K562 (cell line): Measurements from ENCODE around the gene GIGYF2. TPM values are rescaled to one million over a fixed set of nuclear protein-coding genes. Genes with fewer than 3 reads are reported as not detected.

Source experiments
- ATAC-seq: fragments of 200-7000 bp; cut with Tn5 transposase; 3 replicates; pipeline ENCODE4 v1.9.1; 2020; ENCODE audit warnings: moderate library complexity
- BruUV-seq: library from RNA; stranded (reverse); fragments of 400-500 nt; replicated peaks from 2 replicates; lab custom pipeline; 2021; lab: Mats Ljungman, UMichigan
- CTCF ChIA-PET: fragments of 300-600 bp; formaldehyde crosslinking; extraction: SDS; loops from one replicate; lab custom pipeline; 2021; ENCODE audit warnings: low intra/inter-chr PET ratio; lab: Yijun Ruan, JAX
- POLR2A ChIA-PET: fragments of 300-600, 350-650 bp; sonication (Branson Sonifier 250); formaldehyde crosslinking; extraction: SDS; loops from one replicate; lab custom pipeline; 2021; ENCODE audit warnings: antibody characterized with exemption, inconsistent platforms; lab: Yijun Ruan, JAX
- DNase-seq, 4 experiments: peaks; one replicate each; pipeline versions ENCODE4 v3.0.0 to v3.0.0-alpha.2; 2011 to 2018; ENCODE audit warnings: low spot score in 3 of 4, mixed read lengths in 3 of 4; ENCODE audit errors: extremely low read depth in 1 of 4
- FAIRE-seq: peaks from 2 replicates; lab custom pipeline; 2011; peaks lifted over from hg19 to GRCh38; lab: Jason Lieb, UNC
- H2AFZ ChIP-seq: 2 replicates; pipeline ENCODE4 v1.6.0; 2011; ENCODE audit warnings: low read depth, low read length, control low read depth, inconsistent platforms
- H3K27ac ChIP-seq: fragments of 200-600 bp; 3 replicates; pipeline ENCODE4 v1.8.0; 2011; ENCODE audit warnings: low read depth, mild to moderate bottlenecking, control low read depth, inconsistent platforms, low read length, moderate library complexity, mixed read lengths; ENCODE audit errors: extremely low read depth
- H3K27me3 ChIP-seq, 2 experiments: fragments of 300-600 bp in 1 of 2; 2 replicates in 1 of 2; 3 replicates in 1 of 2; pipeline versions ENCODE4 v1.6.0 to v1.8.0; 2011; ENCODE audit warnings: inconsistent platforms in 2 of 2, low read length in 2 of 2, mild to moderate bottlenecking in 1 of 2, mixed read lengths in 1 of 2, moderate library complexity in 1 of 2; ENCODE audit not compliant: control insufficient read depth in 2 of 2, insufficient read depth in 2 of 2
- H3K36me3 ChIP-seq: fragments of 300-600 bp; 3 replicates; pipeline ENCODE4 v1.8.0; 2011; ENCODE audit warnings: mild to moderate bottlenecking, low read length, inconsistent platforms; ENCODE audit not compliant: control insufficient read depth, insufficient read depth
- H3K4me1 ChIP-seq, 2 experiments: fragments of 200-600 bp in 1 of 2; replicated peaks in 1 of 2; 2 replicates in 1 of 2; 3 replicates in 1 of 2; pipeline versions ENCODE4 v1.5.1 to v1.8.0; 2011; ENCODE audit warnings: inconsistent platforms in 2 of 2, low read length in 2 of 2, mild to moderate bottlenecking in 1 of 2, mixed read lengths in 1 of 2, moderate library complexity in 1 of 2; ENCODE audit not compliant: control insufficient read depth in 2 of 2, insufficient read depth in 2 of 2
- H3K4me2 ChIP-seq: 2 replicates; pipeline ENCODE4 v1.6.1; 2011; ENCODE audit warnings: low read length, control low read depth, inconsistent platforms, mixed read lengths; ENCODE audit not compliant: insufficient read depth
- H3K4me3 ChIP-seq: fragments of 200-600 bp; sonication (generic), shearing (Covaris generic); 2 replicates; pipeline ENCODE4 v1.5.1; 2016; ENCODE audit warnings: control low read depth, inconsistent platforms
- H3K79me2 ChIP-seq: fragments of 200-600 bp; 3 replicates; pipeline ENCODE4 v1.8.0; 2011; ENCODE audit warnings: low read length, inconsistent platforms; ENCODE audit not compliant: control insufficient read depth, insufficient read depth
- H3K9ac ChIP-seq, 2 experiments: 2 replicates each; pipeline versions ENCODE4 v1.6.0 to v1.6.1; 2011; ENCODE audit warnings: low read depth in 2 of 2, low read length in 2 of 2, control low read depth in 1 of 2, inconsistent platforms in 1 of 2, mild to moderate bottlenecking in 1 of 2, mixed read lengths in 1 of 2; ENCODE audit not compliant: insufficient read depth in 1 of 2
- H3K9me1 ChIP-seq: one replicate; pipeline ENCODE4 v1.6.0; 2011; ENCODE audit warnings: inconsistent platforms, mild to moderate bottlenecking, low read length, moderate library complexity; ENCODE audit not compliant: control insufficient read depth, insufficient read depth
- H3K9me3 ChIP-seq: replicated peaks from 2 replicates; pipeline ENCODE4 v1.5.1; 2011; ENCODE audit warnings: low read depth, low read length, inconsistent platforms; ENCODE audit not compliant: control insufficient read depth, insufficient read depth
- H4K20me1 ChIP-seq: replicated peaks from 2 replicates; pipeline ENCODE4 v1.6.1; 2011; ENCODE audit warnings: low read length, inconsistent platforms, mixed read lengths; ENCODE audit not compliant: control insufficient read depth, insufficient read depth
- ATF7 ChIP-seq: fragments of 450-650 bp; IDR thresholded peaks from 2 replicates; pipeline ENCODE4 v1.7.1; 2014; ENCODE audit warnings: mild to moderate bottlenecking, moderate library complexity
- CBFA2T2 ChIP-seq: fragments of 450-650 bp; conservative IDR thresholded peaks from 2 replicates; pipeline ENCODE4 v1.6.1; 2017; ENCODE audit warnings: mild to moderate bottlenecking
- KDM2B ChIP-seq: fragments of 250-450 bp; sonication (Bioruptor Pico); IDR thresholded peaks from 2 replicates; pipeline ENCODE4 v1.8.0; 2021; ENCODE audit warnings: mild to moderate bottlenecking, moderate library complexity
- KLF10 ChIP-seq: fragments of 250-450 bp; sonication (Bioruptor Pico); IDR thresholded peaks from 2 replicates; pipeline ENCODE4 v1.6.1; 2021; ENCODE audit warnings: matching md5 sums
- MED1 ChIP-seq: sonication (generic); formaldehyde crosslinking; IDR thresholded peaks from 2 replicates; pipeline ENCODE4 v1.8.1; 2023; ENCODE audit warnings: missing genetic modification reagents, borderline replicate concordance
- NUFIP1 ChIP-seq: fragments of 450-650 bp; IDR thresholded peaks from 2 replicates; pipeline ENCODE4 v1.6.1; 2018; ENCODE audit not compliant: partially characterized antibody
- TFAM ChIP-seq: fragments of 250-450 bp; sonication (Bioruptor Pico); conservative IDR thresholded peaks from 2 replicates; pipeline ENCODE4 v1.5.0; 2021; ENCODE audit warnings: mild to moderate bottlenecking, moderate library complexity
- WGBS: fragments of 100-300 bp; shearing (Covaris generic); methylation state at CpG from one replicate; pipeline ENCODE4 v1.1.6; 2016; ENCODE audit warnings: low coverage, mixed read lengths; ENCODE audit not compliant: insufficient coverage; ENCODE audit errors: missing lambda C conversion rate; 5-methylcytosine and 5-hydroxymethylcytosine counted together
- in situ Hi-C: fragments of 300-500 bp; cut with MboI; formaldehyde crosslinking; loops from 4 replicates; pipeline ENCODE4 v1.15.0; 2018; ENCODE audit warnings: inconsistent platforms, mixed read lengths
- intact Hi-C: fragments of 100-400 bp; cut with micrococcal nuclease; formaldehyde crosslinking; loops from 2 replicates; pipeline ENCODE4 v1.14.2; 2022
- polyA plus RNA-seq, 8 experiments: library from polyadenylated mRNA; depleted of rRNA in 4 of 8; stranded (reverse) in 5 of 8; unstranded in 3 of 8; fragments of >200 nt; fragmentation: Nextera tagmentation in 2 of 8; fragmentation: Illumina TruSeq in 1 of 8; extraction: Ambion mirVana in 2 of 8; extraction: Trizol in 1 of 8; gene quantifications; 2 replicates each; pipeline versions ENCODE4 v1.2.1 to v1.2.3, GENCODE V29; 2011 to 2014; ENCODE audit warnings: inconsistent platforms in 1 of 8, missing spikeins in 1 of 8
- total RNA-seq, 7 experiments: library from RNA; depleted of rRNA in 6 of 7; stranded (reverse); fragments of >200 nt in 6 of 7; fragmentation: Illumina TruSeq in 2 of 7; extraction: Trizol in 2 of 7; gene quantifications; 2 replicates each; pipeline versions ENCODE4 v1.2.1 to v1.2.3, GENCODE V29; 2011 to 2021; ENCODE audit warnings: low replicate concordance in 1 of 7
- TF ChIP-seq, protein P1 (sequence below): sonication (generic); IDR thresholded peaks from 2 replicates; pipeline ENCODE4 v1.6.1; 2016
- TF ChIP-seq, protein P2 (sequence below): fragments of 450-650 bp; IDR thresholded peaks from 2 replicates; pipeline ENCODE4 v1.6.1; 2016; ENCODE audit warnings: missing biosample characterization, missing genetic modification characterization

The GIGYF2 gene
- total and polyA plus RNA-seq, 9 of the 15 experiments (the other 6 are each of a cell fraction or from before 2014, with no cell fraction given), result 12.7 to 52.7 (median 34.9) TPM

DNA sequence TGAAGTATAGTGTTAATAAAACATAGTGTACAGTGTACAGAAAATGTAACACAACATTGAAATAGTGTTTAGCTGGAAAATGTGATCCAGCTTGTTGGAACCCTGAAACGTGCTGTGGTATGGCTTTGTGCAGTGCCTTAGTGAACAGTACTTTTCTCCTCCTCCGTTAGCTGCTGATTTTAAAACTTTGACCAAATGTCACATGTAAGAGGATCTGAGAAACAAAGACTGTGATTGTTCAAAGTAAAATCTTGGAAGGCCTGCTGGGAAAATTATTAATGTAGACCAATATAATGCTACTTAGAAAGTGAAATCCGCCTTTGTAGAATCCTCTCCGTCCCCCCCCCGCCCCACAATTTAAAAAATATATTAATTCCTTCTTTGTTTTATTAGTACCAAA lies 80.1 kb downstream of the GIGYF2 start:
- in situ Hi-C loops, result no loop called here
- FAIRE-seq, result no peak
- Histone ChIP-seq H3K27me3 (no peaks in the 10 kb centered on the region), H3K9me3 (no peaks in the 10 kb centered on the region), H3K27ac (no peak overlapping the region), H3K9ac (no peak overlapping the region), H3K4me2 (no peak overlapping the region), H3K4me1 (no peaks in the 10 kb centered on the region), H2AFZ (no peak overlapping the region), H4K20me1 (no peaks in the 10 kb centered on the region), H3K79me2 (no peaks in the 10 kb centered on the region), H3K36me3 (peaks cover 28% of the 10 kb centered on the region), H3K4me3 (no peak overlapping the region), H3K9me1 (no peaks in the 10 kb centered on the region)
- DNase-seq, result no peak
- POLR2A ChIA-PET, result no interaction called here
- intact Hi-C loops, result no loop called here
- BruUV-seq, result no TSS peak
- WGBS, result 100% methylated on average over 5 of the region's 5 CpGs
- ATAC-seq, result no peak
- TF ChIP-seq, protein P1, sequence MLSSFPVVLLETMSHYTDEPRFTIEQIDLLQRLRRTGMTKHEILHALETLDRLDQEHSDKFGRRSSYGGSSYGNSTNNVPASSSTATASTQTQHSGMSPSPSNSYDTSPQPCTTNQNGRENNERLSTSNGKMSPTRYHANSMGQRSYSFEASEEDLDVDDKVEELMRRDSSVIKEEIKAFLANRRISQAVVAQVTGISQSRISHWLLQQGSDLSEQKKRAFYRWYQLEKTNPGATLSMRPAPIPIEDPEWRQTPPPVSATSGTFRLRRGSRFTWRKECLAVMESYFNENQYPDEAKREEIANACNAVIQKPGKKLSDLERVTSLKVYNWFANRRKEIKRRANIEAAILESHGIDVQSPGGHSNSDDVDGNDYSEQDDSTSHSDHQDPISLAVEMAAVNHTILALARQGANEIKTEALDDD, result no peak
- TF ChIP-seq MED1 (CRISPR knock-in tag) (no peak), ATF7 (no peak), KDM2B (CRISPR knock-in tag) (no peak), KLF10 (CRISPR knock-in tag) (no peak), TFAM (CRISPR knock-in tag) (no peak), CBFA2T2 (no peak), NUFIP1 (no peak)
- TF ChIP-seq, protein P2, sequence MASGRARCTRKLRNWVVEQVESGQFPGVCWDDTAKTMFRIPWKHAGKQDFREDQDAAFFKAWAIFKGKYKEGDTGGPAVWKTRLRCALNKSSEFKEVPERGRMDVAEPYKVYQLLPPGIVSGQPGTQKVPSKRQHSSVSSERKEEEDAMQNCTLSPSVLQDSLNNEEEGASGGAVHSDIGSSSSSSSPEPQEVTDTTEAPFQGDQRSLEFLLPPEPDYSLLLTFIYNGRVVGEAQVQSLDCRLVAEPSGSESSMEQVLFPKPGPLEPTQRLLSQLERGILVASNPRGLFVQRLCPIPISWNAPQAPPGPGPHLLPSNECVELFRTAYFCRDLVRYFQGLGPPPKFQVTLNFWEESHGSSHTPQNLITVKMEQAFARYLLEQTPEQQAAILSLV, result no peak
- CTCF ChIA-PET, result no interaction called here
